Heart right ventricle (tissue), 16 donors: ENCODE measurements around the gene RANGRF. TPM values are rescaled to one million over a fixed set of nuclear protein-coding genes. Genes with fewer than 3 reads are reported as not detected.

Experiments
- ATAC-seq, 8 donors: fragments of 200-7000 bp; cut with Tn5 transposase; one replicate each; pipeline ENCODE4 v1.9.1; 2020; ENCODE audit warnings: mild to moderate bottlenecking in 8 of 8, moderate library complexity in 8 of 8, moderate number of reproducible peaks in 1 of 8
- DNase-seq, 2 donors: peaks; one replicate each; pipeline ENCODE4 v3.0.0-alpha.2; 2020
- H3K27ac ChIP-seq, 10 donors: fragments of 200-600 bp; sonication (generic) in 2 of 10; one replicate each; pipeline versions ENCODE4 v1.5.0 to v1.8.0; 2020 to 2022; ENCODE audit warnings: mild to moderate bottlenecking in 3 of 10
- H3K27me3 ChIP-seq, 7 donors: fragments of 200-600 bp; one replicate each; pipeline ENCODE4 v1.8.0; 2021 to 2022; ENCODE audit warnings: mild to moderate bottlenecking in 2 of 7
- H3K36me3 ChIP-seq, 9 donors: fragments of 200-600 bp; sonication (generic) in 1 of 9; one replicate each; pipeline versions ENCODE4 v1.5.0 to v1.8.0; 2020 to 2022; ENCODE audit warnings: mild to moderate bottlenecking in 2 of 9
- H3K4me1 ChIP-seq, 9 donors: fragments of 200-600 bp; sonication (generic) in 1 of 9; one replicate each; pipeline versions ENCODE4 v1.5.0 to v1.8.0; 2020 to 2022; ENCODE audit warnings: mild to moderate bottlenecking in 4 of 9
- H3K4me3 ChIP-seq, 10 donors: fragments of 200-600 bp; sonication (generic) in 2 of 10; one replicate each; pipeline versions ENCODE4 v1.5.0 to v1.8.0; 2020 to 2022; ENCODE audit warnings: mild to moderate bottlenecking in 7 of 10, moderate library complexity in 2 of 10
- H3K9me3 ChIP-seq, 11 donors: fragments of 200-600 bp in 10 of 11; sonication (generic) in 2 of 11; one replicate each; pipeline versions ENCODE4 v1.5.0 to v1.8.0; 2013 to 2022; ENCODE audit warnings: mild to moderate bottlenecking in 2 of 11, control low read depth in 1 of 11, moderate library complexity in 1 of 11
- WGBS, 2 donors: extraction: QIAGEN DNeasy Blood & Tissue Kit; methylation state at CpG; one replicate each; pipeline ENCODE4 v1.1.7; 2013; ENCODE audit warnings: inconsistent platforms in 1 of 2; 5-methylcytosine and 5-hydroxymethylcytosine counted together
- intact Hi-C, 10 donors: fragments of 100-400 bp; cut with DNase I; formaldehyde crosslinking; loops; one replicate each; pipeline versions ENCODE4 v1.11.1 to v1.14.2; 2022
- polyA plus RNA-seq, 2 donors: library from polyadenylated mRNA; stranded (reverse); fragments of 200-250 nt; gene quantifications; one replicate each; pipeline ENCODE4 v1.2.3, GENCODE V29; 2013
- total RNA-seq, 10 donors: library from RNA; stranded (reverse); fragmentation: NEBNext Ultra II Directional in 3 of 10; extraction: Animal tissue kit (Norgen Biotek cat#: 25700) in 3 of 10; gene quantifications; one replicate each; pipeline versions ENCODE4 v1.2.1 to v1.2.4, GENCODE V29; 2021 to 2023
- TF ChIP-seq, protein P1 (sequence below), 9 donors: fragments of 200-600 bp; sonication (generic) in 2 of 9; IDR thresholded peaks; one replicate each; pipeline versions ENCODE4 v1.5.0 to v1.8.0; 2021 to 2022; ENCODE audit warnings: antibody characterized with exemption in 9 of 9, mild to moderate bottlenecking in 5 of 9, moderate library complexity in 1 of 9
- donor health status: Arrhythmogenic right ventricular cardiomyopathy.
- donor health status: ischemic (EF 13 %, LVEDD 7.1; RV severe dilation, severe dysfunction).
- donor health status: healthy with polysubstance abuse.
- donor health status: DM: no; HTN: yes; CAD: no.
- donor health status: DM: no; HTN: no; CAD: no.
- donor health status: ischemic (EF 25% LVEDD 6.9; RV normal size, moderate dysfunction).
- donor health status: ischemic (EF 25% LVEDD 5.7; RV mildly dilated, moderate dysfunction).
- donor health status: healthy.
- donor health status: DM: yes; HTN: yes; CAD: no.
- donor health status: Ischemic cardiomyopathy.
- donor health status: ischemic (EF 35%, LVEDD 5.7; RV mildly dilated, moderate dysfunction).
- donor health status: nonischemic (EF 11% LVEDD 7.7; RV severe dilation, severe dysfunction).
- donor health status: DM: yes; HTN: yes; CAD: no.
- donor health status: PGD.
- donor health status: ischemic (EF 29% LVEDD 5.4; RV normal size, mild dysfunction).
- donor health status: nonischemic (EF 23%, LVEDD 6.1; RV moderate dilation, normal function).

Gene RANGRF
- total and polyA plus RNA-seq, 12 donors, result 20.7 to 53.5 (median 24.8) TPM

DNA sequence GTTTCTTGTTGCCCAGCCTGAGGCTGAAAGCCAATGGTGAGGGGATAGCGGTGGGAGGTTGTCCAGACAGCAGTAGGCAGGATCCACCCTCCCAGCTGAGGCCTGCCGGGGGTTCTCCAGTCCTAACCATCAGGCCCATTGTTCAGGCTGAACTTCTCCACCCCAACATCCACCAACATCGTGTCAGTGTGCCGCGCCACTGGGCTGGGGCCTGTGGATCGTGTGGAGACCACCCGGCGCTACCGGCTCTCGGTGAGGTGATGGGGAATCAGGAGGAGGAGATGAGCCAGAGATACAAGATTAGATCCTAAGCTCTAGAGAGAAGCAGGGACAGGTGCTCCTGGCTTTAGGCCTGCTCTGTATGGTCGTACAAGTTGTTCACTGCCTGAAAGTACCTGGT is 33.6 kb upstream of the RANGRF start:
- no peak for ATAC-seq
- intact Hi-C loops, result loop anchor here in 7 of 10 donors (5.0 to 10.0 kb wide), 3 partner anchors 32 to 490 kb away; partner anchors contain the start of genes RANGRF (in 5 of the 7) and CCDC42 (in 1 of the 7)

DNA sequence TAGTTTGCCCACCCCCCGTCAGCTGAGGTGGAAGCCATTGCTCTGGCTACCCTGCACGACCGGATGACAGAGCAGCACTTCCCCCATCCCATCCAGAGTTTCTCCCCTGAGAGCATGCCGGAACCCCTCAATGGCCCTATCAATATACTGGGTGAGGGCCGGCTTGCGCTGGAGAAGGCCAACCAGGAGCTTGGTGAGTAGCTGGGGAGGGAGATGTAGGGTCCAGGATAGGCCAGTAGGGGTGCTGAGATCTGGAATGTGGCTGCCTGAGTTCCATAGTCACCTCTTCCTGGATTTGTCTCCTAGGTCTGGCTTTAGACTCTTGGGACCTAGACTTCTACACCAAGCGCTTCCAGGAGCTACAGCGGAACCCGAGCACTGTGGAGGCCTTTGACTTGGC is 33.0 kb upstream of the RANGRF start:
- Histone ChIP-seq H3K27me3 (no peaks in the 10 kb centered on the region), H3K27ac (no peak overlapping the region), H3K4me1 (peaks cover 0 to 4% (median 0%) of the 10 kb centered on the region in 9 donors), H3K36me3 (peaks cover 0 to 66% (median 9%) of the 10 kb centered on the region in 9 donors), H3K4me3 (no peak overlapping the region), H3K9me3 (no peaks in the 10 kb centered on the region)
- 94 to 97% methylated on average over 9 of the region's 9 CpGs for whole genome bisulfite sequencing, 2 donors
- TF ChIP-seq, protein P1, sequence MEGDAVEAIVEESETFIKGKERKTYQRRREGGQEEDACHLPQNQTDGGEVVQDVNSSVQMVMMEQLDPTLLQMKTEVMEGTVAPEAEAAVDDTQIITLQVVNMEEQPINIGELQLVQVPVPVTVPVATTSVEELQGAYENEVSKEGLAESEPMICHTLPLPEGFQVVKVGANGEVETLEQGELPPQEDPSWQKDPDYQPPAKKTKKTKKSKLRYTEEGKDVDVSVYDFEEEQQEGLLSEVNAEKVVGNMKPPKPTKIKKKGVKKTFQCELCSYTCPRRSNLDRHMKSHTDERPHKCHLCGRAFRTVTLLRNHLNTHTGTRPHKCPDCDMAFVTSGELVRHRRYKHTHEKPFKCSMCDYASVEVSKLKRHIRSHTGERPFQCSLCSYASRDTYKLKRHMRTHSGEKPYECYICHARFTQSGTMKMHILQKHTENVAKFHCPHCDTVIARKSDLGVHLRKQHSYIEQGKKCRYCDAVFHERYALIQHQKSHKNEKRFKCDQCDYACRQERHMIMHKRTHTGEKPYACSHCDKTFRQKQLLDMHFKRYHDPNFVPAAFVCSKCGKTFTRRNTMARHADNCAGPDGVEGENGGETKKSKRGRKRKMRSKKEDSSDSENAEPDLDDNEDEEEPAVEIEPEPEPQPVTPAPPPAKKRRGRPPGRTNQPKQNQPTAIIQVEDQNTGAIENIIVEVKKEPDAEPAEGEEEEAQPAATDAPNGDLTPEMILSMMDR (IDR thresholded peaks at IDR 0.05), result no peak
- DNase-seq (no peak), ATAC-seq (peak in 2 of 8 donors; percentile 55 to 56)
- intact Hi-C loops, result loop anchor here in 1 of 10 donors (10.0 kb wide), 1 partner anchor 489 kb away; the partner anchor contains the start of gene CCDC42

More for the DNA sequence above, 33.6 kb upstream of the RANGRF start:
- Histone ChIP-seq H3K36me3 (peaks cover 0 to 60% (median 9%) of the 10 kb centered on the region in 9 donors), H3K4me3 (no peak overlapping the region), H3K27ac (no peak overlapping the region), H3K9me3 (no peaks in the 10 kb centered on the region), H3K27me3 (no peaks in the 10 kb centered on the region), H3K4me1 (peaks cover 0 to 6% (median 3%) of the 10 kb centered on the region in 9 donors)
- 97% methylated on average over 11 of the region's 11 CpGs for WGBS, 2 donors
- DNase-seq, result no peak
- TF ChIP-seq, protein P1 (IDR thresholded peaks at IDR 0.05), result no peak

DNA sequence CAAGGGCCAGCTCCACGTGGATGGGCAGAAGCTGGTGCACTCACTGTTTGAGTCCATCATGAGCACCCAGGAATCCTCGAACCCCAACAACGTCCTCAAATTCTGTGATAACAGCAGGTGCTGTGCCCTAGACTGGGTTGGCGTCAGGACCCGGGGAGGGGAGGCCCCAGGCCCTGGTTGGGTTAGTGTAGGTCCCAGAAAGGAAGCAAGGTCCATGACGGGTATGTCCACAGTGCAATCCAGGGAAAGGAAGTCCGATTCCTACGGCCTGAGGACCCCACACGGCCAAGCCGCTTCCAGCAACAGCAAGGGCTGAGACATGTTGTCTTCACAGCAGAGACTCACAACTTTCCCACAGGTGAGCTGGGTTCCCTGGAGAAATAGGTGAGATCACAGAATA is 32.2 kb upstream of the RANGRF start:
- H3K36me3 ChIP-seq, result peaks cover 0 to 74% (median 11%) of the 10 kb centered on the region in 9 donors
- intact Hi-C loops, result loop anchor here in 1 of 10 donors (10.0 kb wide), 1 partner anchor 489 kb away; the partner anchor contains the start of gene CCDC42

DNA sequence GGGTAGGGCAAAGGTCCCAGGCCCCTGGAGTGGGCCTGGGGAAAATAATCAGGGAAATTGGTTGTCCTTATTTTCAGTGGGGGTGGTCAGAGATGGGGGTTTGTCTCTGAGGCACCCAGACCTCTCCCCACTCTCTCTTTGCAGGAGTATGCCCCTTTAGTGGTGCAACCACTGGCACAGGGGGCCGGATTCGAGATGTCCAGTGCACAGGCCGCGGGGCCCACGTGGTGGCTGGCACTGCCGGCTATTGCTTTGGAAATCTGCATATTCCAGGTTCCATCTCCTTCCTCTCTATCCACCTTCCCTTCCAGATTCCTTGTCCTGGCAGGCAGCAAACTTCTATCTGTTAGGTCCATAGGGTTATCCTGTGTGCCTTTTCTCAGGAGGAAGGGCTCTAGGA is 31.8 kb upstream of the RANGRF start:
- Histone ChIP-seq H3K36me3 (peaks cover 0 to 78% (median 15%) of the 10 kb centered on the region in 9 donors), H3K4me3 (no peak overlapping the region), H3K4me1 (peaks cover 0 to 4% (median 0%) of the 10 kb centered on the region in 9 donors), H3K27me3 (no peaks in the 10 kb centered on the region), H3K9me3 (no peaks in the 10 kb centered on the region), H3K27ac (no peak overlapping the region)
- TF ChIP-seq, protein P1 (IDR thresholded peaks at IDR 0.05), result no peak
- intact Hi-C loops, result loop anchor here in 1 of 10 donors (10.0 kb wide), 1 partner anchor 488 kb away; the partner anchor contains the start of gene CCDC42
- DNase-seq (no peak), ATAC-seq (no peak)
- WGBS, 2 donors, result 96 to 100% methylated on average over 6 of the region's 6 CpGs

More for the DNA sequence above, 32.2 kb upstream of the RANGRF start:
- Histone ChIP-seq H3K4me1 (peaks cover 0 to 4% (median 0%) of the 10 kb centered on the region in 9 donors), H3K27ac (no peak overlapping the region), H3K4me3 (no peak overlapping the region), H3K9me3 (no peaks in the 10 kb centered on the region), H3K27me3 (no peaks in the 10 kb centered on the region)
- TF ChIP-seq, protein P1 (IDR thresholded peaks at IDR 0.05), result no peak
- 92 to 95% methylated on average over 10 of the region's 10 CpGs for WGBS, 2 donors
- DNase-seq, result no peak
- no peak for ATAC-seq
